Brain microvascular endothelial cell (primary cell): ENCODE measurements around the gene KCNS1.

Experiments used
- DNase-seq: peaks from one replicate; pipeline ENCODE4 v3.0.0-alpha.2; 2020
- H3K27ac ChIP-seq: fragments of 250-450 bp; sonication (Bioruptor Pico); 2 replicates; pipeline ENCODE4 v1.5.1; 2020; ENCODE audit warnings: mild to moderate bottlenecking, moderate library complexity
- H3K27me3 ChIP-seq: fragments of 250-450 bp; sonication (Bioruptor Pico); replicated peaks from 2 replicates; pipeline ENCODE4 v1.5.1; 2020; ENCODE audit warnings: mild to moderate bottlenecking
- H3K36me3 ChIP-seq: fragments of 250-450 bp; sonication (Bioruptor Pico); replicated peaks from 2 replicates; pipeline ENCODE4 v1.5.1; 2020; ENCODE audit warnings: mild to moderate bottlenecking
- H3K4me3 ChIP-seq: 2 replicates; pipeline ENCODE4 v1.5.1; 2011; ENCODE audit warnings: low read depth, mild to moderate bottlenecking, control low read depth, low read length, moderate library complexity
- CTCF ChIP-seq: IDR thresholded peaks from 2 replicates; pipeline ENCODE4 v1.5.1; 2011; ENCODE audit warnings: low read depth, mild to moderate bottlenecking, moderate library complexity, low read length, control low read depth, inconsistent platforms; ENCODE audit errors: missing control alignments
- in situ Hi-C: cut with HindIII; loops from 2 replicates; pipeline ENCODE4 v1.10.0; 2017; ENCODE audit warnings: low sequenced_read_pairs, low pct_ligation_motif_present

Gene KCNS1

DNA sequence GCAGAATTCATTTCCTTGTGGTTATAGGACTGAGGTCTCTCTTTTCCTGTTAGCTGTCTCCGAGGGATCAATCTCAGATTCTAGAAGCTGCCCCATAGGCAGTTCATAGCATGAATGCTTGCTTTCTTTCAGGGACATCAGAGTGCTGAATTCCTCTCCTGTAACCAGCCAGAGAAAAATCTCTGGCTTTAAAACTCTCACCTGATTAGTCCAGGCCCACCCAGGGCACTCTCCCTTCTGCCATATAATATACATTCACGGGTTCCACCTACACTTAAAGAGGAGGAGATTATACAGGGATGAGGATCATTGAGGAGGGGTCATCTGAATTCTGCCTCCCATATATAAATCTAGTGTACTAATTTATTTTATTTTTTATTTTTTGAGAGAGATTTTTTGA, 2.1 kb upstream of the KCNS1 start:
- no peak for TF ChIP-seq CTCF
- no peak for DNase-seq
- Histone ChIP-seq H3K36me3 (no peaks in the 10 kb centered on the region), H3K4me3 (no peak overlapping the region), H3K27ac (no peak overlapping the region), H3K27me3 (no peaks in the 10 kb centered on the region)
- in situ Hi-C loops, result no loop called here

DNA sequence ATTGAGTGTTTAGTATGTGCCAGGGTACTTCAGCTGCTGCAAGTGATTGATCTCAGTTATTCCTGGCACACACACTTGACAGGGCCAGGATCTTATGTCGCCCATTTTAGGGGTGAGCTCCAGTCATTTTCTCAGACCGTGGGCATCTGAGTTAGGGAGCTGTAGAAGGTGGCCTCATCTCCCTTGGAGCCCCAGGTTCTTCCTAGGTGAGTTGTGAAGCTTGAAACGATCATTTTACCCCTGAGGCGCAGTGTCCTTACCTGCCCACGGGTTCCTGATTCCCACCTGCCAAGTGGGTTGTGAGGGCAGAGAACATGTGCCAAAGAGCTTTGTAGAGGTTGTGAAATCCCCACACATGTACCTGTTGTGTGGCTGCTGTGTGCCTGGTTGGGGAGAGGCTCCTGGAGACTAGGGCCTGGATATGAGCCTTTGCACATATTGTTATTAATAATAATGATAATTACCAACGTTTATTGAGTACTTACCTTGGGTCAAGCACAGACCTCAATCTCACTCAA, 465 bp upstream of the KCNS1 start:
- Histone ChIP-seq H3K27ac (no peak overlapping the region), H3K36me3 (no peaks in the 10 kb centered on the region), H3K27me3 (no peaks in the 10 kb centered on the region), H3K4me3 (no peak overlapping the region)
- in situ Hi-C loops, result no loop called here
- no peak for TF ChIP-seq CTCF
- no peak for DNase-seq

GRCh38 chr20:45098103-45098773, 2.7 kb downstream of the KCNS1 start:
- in situ Hi-C loops, result no loop called here
- H3K27me3 ChIP-seq, result no peaks in the 10 kb centered on the region
- TF ChIP-seq CTCF, result peak; percentile 48
- DNase-seq, result peak; percentile 14
- no peak overlapping the region for H3K27ac ChIP-seq
- H3K4me3 ChIP-seq, result peak overlapping the region; percentile 39
- no peaks in the 10 kb centered on the region for H3K36me3 ChIP-seq

DNA sequence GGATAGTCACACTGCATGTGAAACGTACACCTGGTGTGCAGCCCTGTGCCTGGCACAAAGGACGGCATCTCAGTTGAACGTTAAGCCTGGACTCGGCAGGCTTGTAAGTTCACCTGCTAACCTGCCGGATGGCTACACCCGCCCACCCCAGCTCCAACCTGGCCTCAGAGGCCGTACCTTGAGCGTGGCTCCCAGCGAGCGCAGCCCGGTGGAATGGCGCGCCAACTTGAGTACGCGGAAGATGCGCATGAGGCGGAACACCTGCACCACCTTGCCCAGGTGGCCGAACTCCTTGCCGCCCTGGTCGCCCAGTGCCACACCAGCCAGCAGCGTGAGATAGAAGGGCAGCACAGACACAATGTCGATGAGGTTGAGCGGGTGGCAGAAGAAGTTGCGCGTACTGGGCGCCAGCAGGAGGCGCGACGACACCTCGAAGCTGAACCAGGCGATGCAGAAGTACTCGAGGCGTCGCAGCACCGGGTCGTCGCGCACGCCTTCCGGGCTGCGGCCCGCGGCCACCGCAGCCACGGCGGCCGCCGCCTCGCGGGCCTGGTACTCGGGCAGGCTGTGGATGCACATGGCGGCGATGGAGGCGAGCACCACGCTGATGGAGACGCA, 3.3 kb downstream of the KCNS1 start:
- in situ Hi-C loops, result no loop called here
- Histone ChIP-seq H3K27me3 (no peaks in the 10 kb centered on the region), H3K4me3 (peak overlapping the region; percentile 39), H3K36me3 (no peaks in the 10 kb centered on the region), H3K27ac (no peak overlapping the region)
- DNase-seq, result no peak
- peak; percentile 57 for TF ChIP-seq CTCF

GRCh38 chr20:45096781-45097180, 4.1 kb downstream of the KCNS1 start:
- no peak for TF ChIP-seq CTCF
- Histone ChIP-seq H3K27ac (no peak overlapping the region), H3K27me3 (no peaks in the 10 kb centered on the region), H3K36me3 (no peaks in the 10 kb centered on the region), H3K4me3 (no peak overlapping the region)
- DNase-seq, result no peak
- in situ Hi-C loops, result no loop called here
